GM19397 (cell line): Measurements from ENCODE around the gene PTDSS2.
"Not testable (repeated sequence)": the region's sequence is repeated elsewhere in the genome, so short reads cannot be mapped to it uniquely, and the experiment has no call there.

Experiments used
- ATAC-seq: cut with Tn5 transposase; IDR thresholded peaks from one replicate; pipeline ENCODE4 v1.9.1; 2021; ENCODE audit warnings: mild to moderate bottlenecking, moderate library complexity; ENCODE audit not compliant: unreplicated experiment

The PTDSS2 gene

GRCh38 chr11:413120-414081 lies 36.7 kb upstream of the PTDSS2 start:
- no peak for ATAC-seq

- ATAC-seq, result no peak
These were observed 35.7 kb upstream of the PTDSS2 start for GRCh38 chr11:414318-414857.

- no peak for ATAC-seq
These were observed 34.4 kb upstream of the PTDSS2 start for GRCh38 chr11:415640-416041.

DNA sequence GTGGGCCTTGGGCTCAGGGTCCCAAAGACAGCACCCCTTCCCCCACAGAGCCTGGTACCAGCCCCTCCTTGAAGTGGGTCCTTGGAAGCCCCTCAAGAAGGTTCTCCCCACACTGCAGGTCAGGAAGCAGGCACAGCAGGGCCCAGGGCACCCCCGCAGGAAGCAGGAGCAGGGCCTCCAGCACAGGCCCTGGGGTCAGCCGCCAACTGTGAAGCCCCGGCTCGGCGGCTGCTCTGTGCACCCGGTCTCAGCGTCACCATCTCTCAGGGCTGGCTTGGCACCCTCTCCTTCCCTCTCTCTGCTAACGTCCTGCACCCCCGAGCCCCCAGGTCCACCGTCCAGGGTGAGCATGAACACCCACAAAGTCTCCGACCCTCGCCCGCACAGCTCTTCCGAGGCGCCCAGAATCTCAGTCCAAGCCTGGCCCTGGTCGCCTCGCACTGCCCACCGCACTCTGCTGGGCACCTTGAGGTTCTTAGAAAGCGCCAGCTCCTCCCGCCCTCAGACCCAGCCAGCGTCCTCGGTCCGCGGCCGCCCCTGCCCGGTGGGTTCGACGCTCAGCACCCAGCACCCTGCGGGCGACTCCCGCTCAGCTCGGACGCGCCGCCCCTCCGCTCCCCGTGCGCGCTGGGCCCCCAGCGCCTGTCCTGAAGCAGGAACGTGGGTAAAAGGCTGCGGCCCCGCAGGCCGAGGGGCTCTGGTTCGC lies 33.9 kb upstream of the PTDSS2 start:
- ATAC-seq, result no peak

GRCh38 chr11:416757-417621 lies 33.1 kb upstream of the PTDSS2 start:
- no peak for ATAC-seq

- no peak for ATAC-seq
These were observed 32.3 kb upstream of the PTDSS2 start for GRCh38 chr11:417652-418342.

DNA sequence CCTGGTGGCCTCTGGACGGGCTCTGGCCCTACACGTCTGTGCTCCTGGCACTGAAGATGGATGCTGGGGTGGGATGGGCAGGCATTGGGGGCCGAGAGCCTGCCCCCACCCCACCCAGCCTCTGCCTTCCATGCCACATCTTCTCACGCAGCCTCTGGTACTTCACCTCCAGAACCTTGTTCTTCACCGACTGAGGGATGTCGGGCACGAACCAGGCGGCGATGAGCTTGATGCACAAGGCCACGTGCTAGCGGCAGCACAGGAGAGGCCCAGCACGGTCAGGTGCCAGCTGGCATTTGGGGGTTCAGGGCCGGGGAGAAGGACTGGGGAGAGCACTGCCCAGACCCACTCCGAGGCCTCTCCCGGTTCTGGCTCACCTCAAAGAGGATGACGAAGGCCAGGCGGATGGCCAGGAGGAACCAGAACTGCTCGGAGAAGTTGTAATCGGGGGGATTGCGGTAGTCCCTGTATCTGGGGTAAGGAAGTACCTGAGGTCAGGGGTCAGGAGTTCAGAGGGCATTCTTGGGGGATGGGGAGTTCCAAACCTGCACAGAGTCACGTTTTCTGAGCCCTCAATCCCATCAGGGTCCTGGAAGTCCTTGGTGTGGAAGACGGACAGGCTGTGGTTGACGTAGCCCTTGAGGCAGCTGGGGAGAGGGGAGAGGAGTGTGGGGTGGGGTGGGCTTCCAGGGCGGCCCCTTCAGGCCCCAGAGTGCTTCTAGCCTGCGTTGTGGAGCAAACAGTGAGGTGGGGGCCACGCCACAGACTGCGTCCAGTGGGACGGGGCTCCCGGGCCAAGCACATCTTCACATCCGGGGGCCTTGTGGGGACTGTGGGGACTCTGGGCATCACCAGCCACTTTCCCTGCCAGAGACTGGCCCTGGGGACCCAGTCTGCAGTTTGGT lies 31.5 kb upstream of the PTDSS2 start:
- no peak for ATAC-seq

- no peak for ATAC-seq
These were observed 30.7 kb upstream of the PTDSS2 start for GRCh38 chr11:419248-420005.

DNA sequence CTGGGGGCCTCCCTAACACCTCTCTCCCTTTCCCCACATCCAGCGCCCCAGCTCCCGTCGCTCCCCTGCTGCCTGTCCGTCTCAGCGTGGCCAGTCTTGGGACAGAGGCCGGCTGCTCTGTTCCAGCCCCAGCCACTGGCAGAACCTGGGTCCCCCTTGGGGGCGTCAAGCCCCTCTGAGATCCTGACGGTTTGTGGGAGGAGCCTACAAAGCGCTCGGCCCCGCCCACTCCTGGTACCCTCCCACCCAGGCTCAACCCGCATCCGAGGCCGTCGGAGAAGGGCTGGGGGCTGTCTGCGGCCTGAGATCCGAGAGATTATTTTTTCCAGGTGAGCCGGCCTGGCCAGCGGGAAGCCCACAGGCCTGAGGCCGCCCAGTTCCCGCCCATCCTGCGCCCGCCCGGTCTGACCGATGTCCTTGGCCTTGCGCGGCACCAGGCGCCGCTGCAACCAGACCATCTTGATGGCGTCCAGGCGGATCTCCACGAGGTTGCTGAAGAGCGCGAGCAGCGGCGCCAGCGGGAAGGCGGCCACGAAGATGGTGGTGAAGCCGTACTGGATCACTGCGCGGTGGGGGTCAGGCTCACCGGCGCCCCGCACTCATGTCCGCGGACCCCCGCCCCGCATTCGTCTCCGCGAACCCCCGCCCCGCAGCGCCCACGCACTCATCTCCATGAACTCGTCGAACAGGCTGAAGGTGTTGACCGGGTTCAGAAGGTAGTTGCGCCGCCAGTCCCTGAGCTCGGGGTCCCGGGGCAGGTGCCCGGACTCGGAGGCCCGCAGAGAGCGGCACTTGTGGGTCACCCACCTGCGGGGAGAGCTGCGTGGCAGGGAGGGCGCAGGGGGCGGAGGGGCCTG lies 29.8 kb upstream of the PTDSS2 start:
- no peak for ATAC-seq

GRCh38 chr11:420911-421321 lies 29.2 kb upstream of the PTDSS2 start:
- no peak for ATAC-seq

DNA sequence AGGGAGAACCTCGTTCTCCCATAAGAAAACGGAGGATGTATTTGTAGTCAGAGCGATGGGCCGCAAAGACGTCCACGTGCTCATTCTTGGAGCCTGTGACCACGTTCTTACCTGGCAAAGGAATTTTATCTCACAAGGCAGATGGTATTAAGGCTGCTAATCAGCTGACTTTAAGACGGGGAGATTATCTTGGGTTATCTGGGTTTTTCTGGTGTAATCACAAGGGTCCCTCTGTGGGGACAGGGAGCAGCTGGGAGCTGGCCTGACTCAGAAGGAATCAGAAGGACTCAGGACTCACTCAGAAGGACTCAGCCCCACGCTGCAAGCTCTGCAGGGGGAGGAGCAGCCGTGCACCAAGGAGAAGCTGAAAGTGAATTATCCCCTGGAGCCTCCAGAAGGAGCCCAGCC lies 27.8 kb upstream of the PTDSS2 start:
- ATAC-seq, result no peak

- no peak for ATAC-seq
These were observed 25.8 kb upstream of the PTDSS2 start for GRCh38 chr11:424232-424631.

GRCh38 chr11:424766-425165 lies 25.3 kb upstream of the PTDSS2 start:
- ATAC-seq, result not testable (repeated sequence)

GRCh38 chr11:425301-425700 lies 24.8 kb upstream of the PTDSS2 start:
- ATAC-seq, result no peak

- no peak for ATAC-seq
These were observed 23.2 kb upstream of the PTDSS2 start for GRCh38 chr11:426851-427250.

DNA sequence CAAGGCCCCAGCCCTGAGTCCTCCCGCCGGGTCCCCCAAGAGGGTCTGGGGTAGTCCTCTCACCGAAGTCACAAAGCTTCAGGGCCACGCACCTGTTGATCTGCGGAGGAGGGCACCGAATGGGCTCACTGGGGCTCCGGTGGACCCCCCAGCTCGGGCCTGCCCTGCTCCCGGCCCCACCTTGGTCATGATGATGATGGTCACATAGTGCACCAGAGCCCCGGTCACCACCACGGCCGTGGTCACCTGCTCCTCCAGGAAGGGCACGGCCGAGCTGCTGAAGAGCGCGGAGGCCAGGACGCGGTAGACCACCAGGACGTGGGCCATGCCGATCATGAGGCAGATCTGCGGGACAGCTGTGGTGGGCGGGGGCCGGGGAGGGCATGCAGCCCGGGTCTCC lies 21.8 kb upstream of the PTDSS2 start:
- no peak for ATAC-seq

GRCh38 chr11:429391-429790 lies 20.7 kb upstream of the PTDSS2 start:
- ATAC-seq, result no peak
